T-helper 17 cell (primary cell): ENCODE data around the gene SPOCK1. TPM values are rescaled to one million over a fixed set of nuclear protein-coding genes. Genes with fewer than 3 reads are reported as not detected.

Experiments
- ATAC-seq: fragments of 150-1000 bp; cut with Tn5 transposase; 2 replicates; pipeline ENCODE4 v1.10.0; 2021; ENCODE audit warnings: mild to moderate bottlenecking, moderate library complexity
- DNase-seq, 3 donors: peaks; one replicate each; pipeline versions ENCODE4 v3.0.0 to v3.0.0-alpha.2; 2020 to 2021
- H3K9me3 ChIP-seq: one replicate; pipeline ENCODE4 v1.7.0; 2013; ENCODE audit warnings: low read length, mild to moderate bottlenecking; ENCODE audit not compliant: control insufficient read depth, poor library complexity, severe bottlenecking
- H3K27ac Mint-ChIP-seq: one replicate; pipeline ENCODE4 v1.8.0; 2022; ENCODE audit warnings: mild to moderate bottlenecking, moderate library complexity, mixed read lengths
- H3K27me3 Mint-ChIP-seq: one replicate; pipeline ENCODE4 v1.8.0; 2022; ENCODE audit warnings: mixed read lengths
- H3K36me3 Mint-ChIP-seq: one replicate; pipeline ENCODE4 v1.8.0; 2022; ENCODE audit warnings: low read depth, mixed read lengths
- H3K4me1 Mint-ChIP-seq: one replicate; pipeline ENCODE4 v1.8.0; 2022; ENCODE audit warnings: mild to moderate bottlenecking, mixed read lengths
- H3K4me3 Mint-ChIP-seq: one replicate; pipeline ENCODE4 v1.8.0; 2022; ENCODE audit warnings: mild to moderate bottlenecking, moderate library complexity, mixed read lengths
- total RNA-seq, 4 donors: library from RNA in 2 of 4; stranded (reverse) in 2 of 4; gene quantifications; one replicate each; pipeline ENCODE4 v1.2.3 and lab custom pipeline; 2022 to 2026

The SPOCK1 gene
- total RNA-seq, 2 donors from 2014 or later = not detected

DNA sequence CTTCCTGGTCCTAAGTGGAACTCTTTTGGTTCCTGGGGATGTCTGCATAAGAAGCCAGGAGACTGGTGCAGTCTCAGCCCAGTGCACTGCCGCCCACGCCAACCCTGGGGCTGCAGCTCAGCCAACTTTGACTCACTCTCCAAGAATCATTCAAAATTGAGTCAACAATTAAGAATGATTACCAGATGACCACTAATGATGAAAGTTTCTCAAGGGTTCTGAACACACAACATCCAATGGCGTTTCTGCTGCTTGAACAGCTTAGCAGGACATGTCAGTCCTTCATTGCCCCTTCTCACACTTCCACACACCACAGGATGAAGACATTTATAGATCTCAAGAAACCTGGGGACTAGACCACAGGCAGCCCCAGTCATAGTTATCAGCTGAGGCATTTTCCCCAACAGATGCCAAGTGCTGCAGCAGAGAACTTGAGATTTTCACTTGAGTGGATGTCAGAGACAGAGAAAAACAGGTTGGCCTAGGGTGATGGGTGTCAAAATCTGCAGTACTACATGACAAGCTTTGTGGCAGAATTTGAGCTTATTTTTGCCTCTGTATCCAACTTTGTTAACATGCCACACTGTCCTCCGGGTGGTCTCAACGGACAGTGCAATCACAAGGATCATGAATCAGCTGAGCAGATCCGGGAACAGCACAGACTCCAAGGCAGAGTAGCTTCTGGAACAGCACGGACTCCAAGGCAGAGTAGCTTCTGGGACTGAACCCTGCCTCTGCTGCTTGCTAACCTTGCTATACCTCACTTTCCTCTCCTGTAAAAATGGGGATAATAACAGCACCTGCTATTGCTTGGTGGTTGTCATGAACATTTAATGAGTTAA, 356.1 kb downstream of the SPOCK1 start:
- no peak for ATAC-seq
- no peak for DNase-seq
- H3K4me1 Mint-ChIP-seq = no peaks in the 10 kb centered on the region
- H3K4me3 Mint-ChIP-seq = no peak overlapping the region
- no peaks in the 10 kb centered on the region for H3K36me3 Mint-ChIP-seq
- H3K27me3 Mint-ChIP-seq = peaks cover 37% of the 10 kb centered on the region
- H3K27ac Mint-ChIP-seq = no peak overlapping the region
- no peaks in the 10 kb centered on the region for H3K9me3 ChIP-seq

- ATAC-seq = no peak
- peaks cover 36% of the 10 kb centered on the region for H3K27me3 Mint-ChIP-seq
- H3K4me3 Mint-ChIP-seq = no peak overlapping the region
- DNase-seq = no peak
- no peak overlapping the region for H3K27ac Mint-ChIP-seq
- no peaks in the 10 kb centered on the region for H3K4me1 Mint-ChIP-seq
- H3K36me3 Mint-ChIP-seq = no peaks in the 10 kb centered on the region
- no peaks in the 10 kb centered on the region for H3K9me3 ChIP-seq
These were observed 356.8 kb downstream of the SPOCK1 start for GRCh38 chr5:137142346-137142745.

GRCh38 chr5:137141779-137142178, 357.3 kb downstream of the SPOCK1 start:
- H3K9me3 ChIP-seq = no peaks in the 10 kb centered on the region
- H3K4me3 Mint-ChIP-seq = no peak overlapping the region
- H3K27ac Mint-ChIP-seq = no peak overlapping the region
- H3K36me3 Mint-ChIP-seq = no peaks in the 10 kb centered on the region
- ATAC-seq (no peak), DNase-seq (no peak)
- H3K27me3 Mint-ChIP-seq = peaks cover 33% of the 10 kb centered on the region
- H3K4me1 Mint-ChIP-seq = no peaks in the 10 kb centered on the region

DNA sequence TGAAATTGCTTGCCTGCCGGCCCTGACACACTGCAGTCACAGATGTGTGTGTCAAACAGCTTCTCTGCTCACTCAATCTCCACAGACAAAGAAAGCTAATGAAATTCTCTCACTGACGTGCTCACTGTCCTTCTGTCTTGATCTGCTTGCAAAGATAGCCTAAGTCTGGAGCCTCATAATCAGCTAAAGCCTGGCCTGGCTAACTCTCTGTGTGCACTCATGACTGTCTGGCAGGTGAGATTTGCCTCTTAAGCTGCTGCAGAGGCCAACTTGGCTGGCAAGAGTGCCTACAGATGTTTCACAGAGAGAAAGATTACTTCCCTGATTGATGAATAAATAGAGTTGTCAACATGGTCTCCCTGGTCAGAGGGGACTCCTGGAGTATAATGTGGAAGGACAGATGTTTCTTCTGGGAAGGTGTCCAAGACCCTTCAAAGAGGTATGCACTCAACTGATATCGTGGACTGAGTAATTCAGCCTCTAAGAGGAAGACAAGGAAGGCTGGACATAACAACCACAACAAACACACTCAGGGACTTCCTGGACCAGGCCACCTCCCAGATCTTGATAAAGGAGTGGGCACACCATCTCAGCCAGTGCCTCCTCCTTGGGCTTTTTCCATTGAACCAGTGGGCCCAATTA, 362.0 kb downstream of the SPOCK1 start:
- ATAC-seq = no peak

DNA sequence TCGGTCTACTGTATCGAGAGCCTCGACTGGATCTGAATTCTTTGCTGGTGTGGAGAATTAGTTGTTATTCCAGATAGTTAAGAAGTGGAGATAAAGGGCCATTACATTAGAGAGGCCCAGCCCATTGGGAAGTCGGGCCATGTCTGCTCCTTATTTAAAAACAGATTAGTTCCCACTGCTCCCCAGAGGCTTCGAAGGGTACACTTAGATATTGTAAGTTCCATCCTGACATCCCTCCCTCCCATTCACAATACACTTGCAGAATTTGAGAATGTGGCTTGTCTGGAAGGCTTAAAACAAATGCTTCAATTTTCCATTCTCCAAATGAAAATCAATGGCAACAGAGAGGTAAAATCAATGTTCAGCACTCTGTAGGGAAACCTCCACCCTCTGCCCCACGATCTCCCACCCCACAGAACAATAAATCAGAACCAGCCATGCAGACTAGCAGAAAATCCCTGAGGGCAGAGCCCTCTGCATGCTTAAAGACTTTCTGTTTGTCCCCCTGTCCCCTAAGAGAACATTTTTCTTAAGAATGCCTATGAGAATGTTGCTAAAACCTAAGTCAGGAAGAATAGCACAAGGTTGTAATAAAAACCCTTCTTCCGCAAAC, 364.1 kb downstream of the SPOCK1 start:
- Mint-ChIP-seq H3K4me3 (no peak overlapping the region), H3K36me3 (no peaks in the 10 kb centered on the region), H3K4me1 (no peaks in the 10 kb centered on the region), H3K27me3 (peaks cover 12% of the 10 kb centered on the region), H3K27ac (no peak overlapping the region)
- no peak for DNase-seq
- ATAC-seq = no peak
- no peaks in the 10 kb centered on the region for H3K9me3 ChIP-seq

More for the DNA sequence above, 362.0 kb downstream of the SPOCK1 start:
- Mint-ChIP-seq H3K27me3 (peaks cover 12% of the 10 kb centered on the region), H3K4me1 (no peaks in the 10 kb centered on the region), H3K36me3 (no peaks in the 10 kb centered on the region), H3K4me3 (no peak overlapping the region), H3K27ac (no peak overlapping the region)
- DNase-seq = no peak
- H3K9me3 ChIP-seq = no peaks in the 10 kb centered on the region

- H3K4me1 Mint-ChIP-seq = no peaks in the 10 kb centered on the region
- no peaks in the 10 kb centered on the region for H3K36me3 Mint-ChIP-seq
- H3K27ac Mint-ChIP-seq = no peak overlapping the region
- ATAC-seq (no peak), DNase-seq (no peak)
- H3K27me3 Mint-ChIP-seq = peaks cover 3% of the 10 kb centered on the region
- H3K9me3 ChIP-seq = no peaks in the 10 kb centered on the region
- H3K4me3 Mint-ChIP-seq = no peak overlapping the region
These were observed 369.0 kb downstream of the SPOCK1 start for GRCh38 chr5:137129886-137130680.

- no peak overlapping the region for H3K27ac Mint-ChIP-seq
- H3K9me3 ChIP-seq = no peaks in the 10 kb centered on the region
- H3K4me1 Mint-ChIP-seq = no peaks in the 10 kb centered on the region
- no peak overlapping the region for H3K4me3 Mint-ChIP-seq
- ATAC-seq (no peak), DNase-seq (no peak)
- no peaks in the 10 kb centered on the region for H3K36me3 Mint-ChIP-seq
- no peaks in the 10 kb centered on the region for H3K27me3 Mint-ChIP-seq
These were observed 371.1 kb downstream of the SPOCK1 start for GRCh38 chr5:137128012-137128411.

GRCh38 chr5:137126829-137127228, 372.3 kb downstream of the SPOCK1 start:
- Mint-ChIP-seq H3K36me3 (no peaks in the 10 kb centered on the region), H3K4me3 (no peak overlapping the region), H3K27me3 (no peaks in the 10 kb centered on the region), H3K27ac (no peak overlapping the region), H3K4me1 (no peaks in the 10 kb centered on the region)
- DNase-seq = no peak
- H3K9me3 ChIP-seq = no peaks in the 10 kb centered on the region
- no peak for ATAC-seq

DNA sequence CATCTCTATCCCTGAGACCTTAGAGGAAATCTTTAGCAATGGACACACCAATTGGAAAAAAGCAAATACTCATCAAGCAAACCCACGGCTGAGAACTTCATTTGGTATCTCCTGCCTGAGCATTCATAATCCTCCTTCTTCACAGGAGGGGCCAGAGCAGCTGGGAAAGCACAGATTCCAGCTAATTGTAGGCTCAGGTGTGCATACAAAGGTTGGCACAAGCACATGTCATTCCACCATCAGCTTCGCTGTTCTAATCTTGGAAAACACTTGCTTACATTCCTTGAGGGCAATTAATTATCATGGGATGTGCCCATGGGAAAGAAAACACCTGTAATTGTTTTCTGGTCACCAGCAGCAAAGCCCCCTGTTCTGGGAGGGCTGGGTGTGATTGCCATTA, 376.6 kb downstream of the SPOCK1 start:
- no peaks in the 10 kb centered on the region for H3K27me3 Mint-ChIP-seq
- ATAC-seq (no peak), DNase-seq (no peak)
- H3K27ac Mint-ChIP-seq = no peak overlapping the region
- no peaks in the 10 kb centered on the region for H3K4me1 Mint-ChIP-seq
- no peaks in the 10 kb centered on the region for H3K9me3 ChIP-seq
- no peak overlapping the region for H3K4me3 Mint-ChIP-seq
- H3K36me3 Mint-ChIP-seq = no peaks in the 10 kb centered on the region

- Mint-ChIP-seq H3K36me3 (no peaks in the 10 kb centered on the region), H3K27me3 (no peaks in the 10 kb centered on the region), H3K27ac (no peak overlapping the region), H3K4me3 (no peak overlapping the region), H3K4me1 (no peaks in the 10 kb centered on the region)
- no peaks in the 10 kb centered on the region for H3K9me3 ChIP-seq
- ATAC-seq = no peak
- DNase-seq = no peak
These were observed 377.1 kb downstream of the SPOCK1 start for GRCh38 chr5:137122075-137122474.

- no peaks in the 10 kb centered on the region for H3K4me1 Mint-ChIP-seq
- ATAC-seq (no peak), DNase-seq (no peak)
- H3K27ac Mint-ChIP-seq = no peak overlapping the region
- H3K36me3 Mint-ChIP-seq = no peaks in the 10 kb centered on the region
- H3K9me3 ChIP-seq = no peaks in the 10 kb centered on the region
- no peak overlapping the region for H3K4me3 Mint-ChIP-seq
- no peaks in the 10 kb centered on the region for H3K27me3 Mint-ChIP-seq
These were observed 379.8 kb downstream of the SPOCK1 start for GRCh38 chr5:137119321-137119720.

- H3K27ac Mint-ChIP-seq = no peak overlapping the region
- H3K4me3 Mint-ChIP-seq = no peak overlapping the region
- H3K36me3 Mint-ChIP-seq = no peaks in the 10 kb centered on the region
- ATAC-seq (no peak), DNase-seq (no peak)
- H3K9me3 ChIP-seq = no peaks in the 10 kb centered on the region
- no peaks in the 10 kb centered on the region for H3K4me1 Mint-ChIP-seq
- H3K27me3 Mint-ChIP-seq = no peaks in the 10 kb centered on the region
These were observed 380.5 kb downstream of the SPOCK1 start for GRCh38 chr5:137118629-137119028.

GRCh38 chr5:137115152-137115551, 384.0 kb downstream of the SPOCK1 start:
- Mint-ChIP-seq H3K27me3 (peaks cover 9% of the 10 kb centered on the region), H3K4me3 (no peak overlapping the region), H3K36me3 (no peaks in the 10 kb centered on the region), H3K4me1 (no peaks in the 10 kb centered on the region), H3K27ac (no peak overlapping the region)
- DNase-seq (no peak), ATAC-seq (no peak)
- no peaks in the 10 kb centered on the region for H3K9me3 ChIP-seq
